Fibroblast of lung (primary cell): ENCODE measurements around the gene IL17C. TPM values are rescaled to one million over a fixed set of nuclear protein-coding genes. Genes with fewer than 3 reads are reported as not detected.

Source experiments
- DNase-seq, 2 donors: peaks; one replicate each; pipeline versions ENCODE4 v3.0.0 to v3.0.0-alpha.2; 2010; ENCODE audit warnings: low read depth in 2 of 2
- H2AFZ ChIP-seq: 2 replicates; pipeline ENCODE4 v1.5.1; 2012; ENCODE audit warnings: low read length, control low read depth, inconsistent platforms
- H3K27ac ChIP-seq: 2 replicates; pipeline ENCODE4 v1.5.1; 2011; ENCODE audit warnings: low read length, control low read depth; ENCODE audit not compliant: insufficient read depth
- H3K27me3 ChIP-seq: 2 replicates; pipeline ENCODE4 v1.5.1; 2011; ENCODE audit warnings: mild to moderate bottlenecking, low read length; ENCODE audit not compliant: control insufficient read depth, insufficient read depth
- H3K36me3 ChIP-seq: 2 replicates; pipeline ENCODE4 v1.5.1; 2011; ENCODE audit warnings: low read length; ENCODE audit not compliant: control insufficient read depth, insufficient read depth
- H3K4me1 ChIP-seq: 2 replicates; pipeline ENCODE4 v1.5.1; 2011; ENCODE audit warnings: low read length; ENCODE audit not compliant: control insufficient read depth, insufficient read depth; ENCODE audit errors: extremely low read depth
- H3K4me2 ChIP-seq: 2 replicates; pipeline ENCODE4 v1.5.1; 2011; ENCODE audit warnings: low read length, control low read depth; ENCODE audit not compliant: insufficient read depth; ENCODE audit errors: extremely low read depth
- H3K4me3 ChIP-seq, 4 experiments: fragments of 200-600 bp in 1 of 4; sonication (generic) in 1 of 4; replicated peaks in 1 of 4; 2 replicates each; pipeline ENCODE4 v1.5.1; 2011 to 2016; ENCODE audit warnings: low read length in 4 of 4, low read depth in 3 of 4, mild to moderate bottlenecking in 3 of 4, control low read depth in 2 of 4, inconsistent platforms in 1 of 4, mixed read lengths in 1 of 4; ENCODE audit not compliant: insufficient read depth in 1 of 4; ENCODE audit errors: control extremely low read depth in 1 of 4
- H3K79me2 ChIP-seq: 2 replicates; pipeline ENCODE4 v1.5.1; 2012; ENCODE audit warnings: mild to moderate bottlenecking, low read length, inconsistent platforms; ENCODE audit not compliant: control insufficient read depth, insufficient read depth
- H3K9ac ChIP-seq: 2 replicates; pipeline ENCODE4 v1.5.1; 2011; ENCODE audit warnings: mild to moderate bottlenecking, low read length, control low read depth; ENCODE audit not compliant: insufficient read depth
- H3K9me3 ChIP-seq: 2 replicates; pipeline ENCODE4 v1.5.1; 2012; ENCODE audit warnings: low read depth, low read length; ENCODE audit not compliant: control insufficient read depth, insufficient read depth
- H4K20me1 ChIP-seq: 2 replicates; pipeline ENCODE4 v1.5.1; 2011; ENCODE audit warnings: low read length; ENCODE audit not compliant: control insufficient read depth, insufficient read depth; ENCODE audit errors: extremely low read depth
- EZH2 ChIP-seq: IDR thresholded peaks from 2 replicates; pipeline ENCODE4 v1.5.1; 2012; ENCODE audit warnings: low read length, control low read depth, mild to moderate bottlenecking; ENCODE audit errors: missing control alignments
- polyA plus RNA-seq, 2 donors: library from polyadenylated mRNA; depleted of rRNA in 1 of 2; stranded (reverse) in 1 of 2; unstranded in 1 of 2; fragments of >200 nt; gene quantifications; 2 replicates each; pipeline ENCODE4 v1.2.1, GENCODE V29; 2011 to 2012; ENCODE audit warnings: missing spikeins in 1 of 2
- total RNA-seq: library from RNA; depleted of rRNA; stranded (reverse); fragments of >200 nt; gene quantifications from 2 replicates; pipeline ENCODE4 v1.2.1, GENCODE V29; 2014
- TF ChIP-seq, protein P1 (sequence below), 2 donors: IDR thresholded peaks in 1 of 2; conservative IDR thresholded peaks in 1 of 2; 1 replicate in 1 of 2; 2 replicates in 1 of 2; pipeline ENCODE4 v1.5.1; 2011 to 2012; ENCODE audit warnings: low read length in 2 of 2, control low read depth in 1 of 2, inconsistent platforms in 1 of 2, low read depth in 1 of 2, mild to moderate bottlenecking in 1 of 2

IL17C gene
- total and polyA plus RNA-seq, 2 donors (not counting 1 experiment from before 2014, with no cell fraction given) = not detected

DNA sequence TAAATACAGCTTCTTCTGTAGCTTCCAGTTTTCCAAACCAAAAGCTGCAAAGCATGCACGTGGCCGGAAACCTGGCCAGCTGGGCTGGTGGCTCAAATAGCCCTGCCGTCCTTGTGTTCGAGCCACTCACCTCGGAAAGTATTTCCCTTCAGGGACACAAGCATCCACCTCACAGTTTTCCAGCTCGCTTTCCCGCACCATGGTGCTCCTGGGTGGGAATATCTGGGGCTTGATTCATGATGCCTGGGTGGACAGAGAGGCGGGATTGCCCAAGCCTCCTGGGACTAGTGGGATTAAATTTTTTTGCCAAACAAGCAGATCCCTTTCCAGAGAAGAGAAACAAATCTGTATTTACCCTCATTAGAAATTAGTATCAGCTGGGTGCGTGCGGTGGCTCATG is 31.6 kb downstream of the IL17C start:
- no peak for DNase-seq
- Histone ChIP-seq H3K36me3 (peaks cover 2% of the 10 kb centered on the region), H3K4me1 (no peaks in the 10 kb centered on the region), H3K9me3 (no peaks in the 10 kb centered on the region), H3K4me3 (no peak overlapping the region), H3K4me2 (no peak overlapping the region), H4K20me1 (no peaks in the 10 kb centered on the region), H3K27ac (no peak overlapping the region), H3K79me2 (no peaks in the 10 kb centered on the region), H2AFZ (no peak overlapping the region), H3K9ac (no peak overlapping the region), H3K27me3 (no peaks in the 10 kb centered on the region)
- TF ChIP-seq, protein P1, sequence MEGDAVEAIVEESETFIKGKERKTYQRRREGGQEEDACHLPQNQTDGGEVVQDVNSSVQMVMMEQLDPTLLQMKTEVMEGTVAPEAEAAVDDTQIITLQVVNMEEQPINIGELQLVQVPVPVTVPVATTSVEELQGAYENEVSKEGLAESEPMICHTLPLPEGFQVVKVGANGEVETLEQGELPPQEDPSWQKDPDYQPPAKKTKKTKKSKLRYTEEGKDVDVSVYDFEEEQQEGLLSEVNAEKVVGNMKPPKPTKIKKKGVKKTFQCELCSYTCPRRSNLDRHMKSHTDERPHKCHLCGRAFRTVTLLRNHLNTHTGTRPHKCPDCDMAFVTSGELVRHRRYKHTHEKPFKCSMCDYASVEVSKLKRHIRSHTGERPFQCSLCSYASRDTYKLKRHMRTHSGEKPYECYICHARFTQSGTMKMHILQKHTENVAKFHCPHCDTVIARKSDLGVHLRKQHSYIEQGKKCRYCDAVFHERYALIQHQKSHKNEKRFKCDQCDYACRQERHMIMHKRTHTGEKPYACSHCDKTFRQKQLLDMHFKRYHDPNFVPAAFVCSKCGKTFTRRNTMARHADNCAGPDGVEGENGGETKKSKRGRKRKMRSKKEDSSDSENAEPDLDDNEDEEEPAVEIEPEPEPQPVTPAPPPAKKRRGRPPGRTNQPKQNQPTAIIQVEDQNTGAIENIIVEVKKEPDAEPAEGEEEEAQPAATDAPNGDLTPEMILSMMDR (conservative IDR thresholded peaks at IDR 0.05 in 1 of 2, IDR thresholded peaks at IDR 0.05 in 1 of 2; ENCODE audit: low read depth in 1 of 2, low read length in 2 of 2) = no peak
- no peak for TF ChIP-seq EZH2

- no peak overlapping the region for H3K4me3 ChIP-seq
- no peaks in the 10 kb centered on the region for H4K20me1 ChIP-seq
- H3K4me2 ChIP-seq = no peak overlapping the region
- no peak for DNase-seq
- peaks cover 2% of the 10 kb centered on the region for H3K36me3 ChIP-seq
- no peaks in the 10 kb centered on the region for H3K27me3 ChIP-seq
- H3K4me1 ChIP-seq = no peaks in the 10 kb centered on the region
- H2AFZ ChIP-seq = no peak overlapping the region
- H3K27ac ChIP-seq = no peak overlapping the region
- H3K79me2 ChIP-seq = no peaks in the 10 kb centered on the region
- H3K9ac ChIP-seq = no peak overlapping the region
- no peaks in the 10 kb centered on the region for H3K9me3 ChIP-seq
- TF ChIP-seq, protein P1 (conservative IDR thresholded peaks at IDR 0.05 in 1 of 2, IDR thresholded peaks at IDR 0.05 in 1 of 2; ENCODE audit: low read depth in 1 of 2, low read length in 2 of 2) = no peak
- no peak for TF ChIP-seq EZH2
These were observed 33.4 kb downstream of the IL17C start for GRCh38 chr16:88671806-88672205.

- no peaks in the 10 kb centered on the region for H3K79me2 ChIP-seq
- no peak overlapping the region for H3K27ac ChIP-seq
- TF ChIP-seq, protein P1 (conservative IDR thresholded peaks at IDR 0.05 in 1 of 2, IDR thresholded peaks at IDR 0.05 in 1 of 2; ENCODE audit: low read depth in 1 of 2, low read length in 2 of 2) = peak in 1 of 2 donors; percentile 47
- no peak for TF ChIP-seq EZH2
- no peaks in the 10 kb centered on the region for H3K27me3 ChIP-seq
- no peak overlapping the region for H2AFZ ChIP-seq
- no peak overlapping the region for H3K9ac ChIP-seq
- no peak overlapping the region for H3K4me2 ChIP-seq
- H3K4me3 ChIP-seq = no peak overlapping the region
- no peaks in the 10 kb centered on the region for H4K20me1 ChIP-seq
- peaks cover 2% of the 10 kb centered on the region for H3K36me3 ChIP-seq
- H3K9me3 ChIP-seq = no peaks in the 10 kb centered on the region
- H3K4me1 ChIP-seq = no peaks in the 10 kb centered on the region
- no peak for DNase-seq
These were observed 34.4 kb downstream of the IL17C start for GRCh38 chr16:88672776-88673175.
